HG03354 (cell line): ENCODE measurements around the gene GZMM.

ENCODE experiments used
- ATAC-seq: cut with Tn5 transposase; IDR thresholded peaks from one replicate; pipeline ENCODE4 v1.9.1; 2021; ENCODE audit warnings: mild to moderate bottlenecking; ENCODE audit not compliant: unreplicated experiment, poor library complexity, severe bottlenecking

The GZMM gene

DNA sequence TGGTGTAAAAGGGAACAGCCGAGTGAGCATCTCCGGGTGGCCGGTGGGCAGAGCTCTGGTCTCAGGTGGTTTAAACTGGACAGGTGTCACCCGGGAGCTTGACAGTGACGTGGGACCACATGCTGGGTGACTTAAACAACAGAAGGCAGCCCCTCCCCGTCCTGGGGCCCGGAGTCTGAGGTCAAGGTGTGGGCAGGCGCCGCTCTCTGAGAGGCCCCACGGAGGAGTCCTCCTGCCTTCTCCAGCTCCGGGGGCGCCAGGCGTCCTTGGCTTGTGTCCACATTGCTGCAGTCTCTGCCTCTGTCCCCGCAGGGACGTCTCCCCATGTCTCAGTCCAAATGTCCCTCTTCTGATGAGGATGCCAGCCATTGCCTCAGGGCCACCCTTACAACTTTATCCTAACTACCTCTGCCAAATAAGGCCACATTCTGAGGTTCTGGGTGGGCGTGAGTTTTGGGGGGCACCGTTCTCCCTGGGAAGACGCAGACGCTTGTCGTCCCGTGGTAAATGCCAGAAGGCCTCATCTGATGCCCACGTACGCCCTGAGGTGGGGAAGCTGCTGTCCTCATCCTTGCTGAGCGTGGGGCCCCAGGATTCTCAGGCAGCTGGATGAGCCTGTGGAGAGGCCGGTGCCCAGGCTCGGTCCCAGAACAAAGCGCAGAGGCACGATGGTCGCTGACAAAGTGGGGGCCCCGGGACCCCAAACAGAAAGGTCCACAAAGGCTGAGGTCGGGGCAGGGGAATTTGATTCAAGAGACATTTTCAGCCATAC lies 12.9 kb downstream of the GZMM start:
- no peak for ATAC-seq

DNA sequence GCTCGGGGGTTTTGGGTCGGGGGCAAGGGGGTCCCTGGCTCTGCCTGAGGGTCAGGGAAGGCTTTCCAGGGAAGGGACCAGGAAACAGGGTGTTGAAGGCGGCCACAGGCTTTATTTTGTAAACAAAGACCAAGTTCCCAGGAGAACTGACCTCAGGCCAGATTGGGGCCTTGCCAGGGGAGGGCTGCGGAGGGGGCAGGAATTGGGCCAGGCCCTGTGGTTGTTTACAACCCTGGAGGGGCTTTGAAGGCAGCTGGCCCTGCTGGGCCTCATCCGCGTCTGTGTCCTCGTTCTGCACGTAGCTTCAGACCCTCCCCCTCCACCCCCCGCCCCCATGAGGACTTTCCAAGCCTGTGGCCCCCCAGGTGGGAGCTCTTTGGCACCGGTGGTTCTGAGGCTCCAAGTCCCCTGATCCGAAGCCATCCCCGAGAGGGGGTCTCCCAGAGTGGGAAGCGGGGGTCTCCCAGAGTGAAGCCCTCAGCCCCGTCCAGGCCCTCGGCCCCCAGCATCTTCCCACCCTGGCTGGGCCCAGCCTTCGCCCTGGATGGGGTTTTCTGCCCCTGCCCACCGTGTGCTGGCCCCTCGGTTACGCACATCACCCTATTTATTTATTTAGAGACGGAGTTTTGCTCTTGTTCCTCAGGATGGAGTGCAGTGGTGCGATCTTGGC lies 15.1 kb downstream of the GZMM start:
- ATAC-seq: no peak

DNA sequence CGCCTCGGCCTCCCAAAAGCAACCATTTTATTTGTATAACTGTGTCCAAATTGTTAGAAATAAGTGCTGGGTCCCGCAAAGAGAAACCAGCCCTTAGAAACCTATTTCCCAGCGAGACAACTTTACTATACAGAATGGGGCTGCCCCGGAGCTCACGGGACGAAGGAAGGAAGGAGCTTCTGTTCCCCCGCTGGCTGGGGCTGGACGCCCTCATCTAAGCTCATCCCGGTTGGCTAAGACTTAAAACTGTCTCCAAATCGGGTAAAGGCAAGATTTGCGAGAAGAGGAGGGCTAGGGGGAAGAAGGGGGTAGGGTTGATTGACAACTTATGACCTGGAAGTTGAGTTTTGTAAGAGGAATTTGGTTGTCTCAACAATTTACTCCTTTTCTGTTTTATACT lies 16.3 kb downstream of the GZMM start:
- ATAC-seq: no peak

DNA sequence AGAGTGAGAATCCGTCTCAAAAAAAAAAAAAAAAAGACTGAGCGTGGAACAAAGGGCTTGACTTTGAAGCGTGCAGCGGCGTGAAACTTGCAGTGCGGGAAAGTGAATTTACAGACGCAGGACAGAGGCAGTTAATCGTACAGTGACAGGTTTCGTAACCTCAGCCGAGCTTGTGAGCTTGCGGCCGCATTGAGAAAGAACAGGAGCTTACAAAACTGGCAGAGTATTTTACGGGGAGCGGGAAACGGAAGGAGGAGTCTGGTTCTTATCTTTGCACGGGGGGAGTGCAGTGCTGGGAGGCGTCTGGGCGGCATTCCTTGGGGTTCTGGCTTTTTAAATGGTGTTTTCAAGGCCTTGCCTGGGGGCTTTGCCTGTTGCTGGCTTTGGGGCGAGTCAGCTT lies 22.6 kb downstream of the GZMM start:
- no peak for ATAC-seq

DNA sequence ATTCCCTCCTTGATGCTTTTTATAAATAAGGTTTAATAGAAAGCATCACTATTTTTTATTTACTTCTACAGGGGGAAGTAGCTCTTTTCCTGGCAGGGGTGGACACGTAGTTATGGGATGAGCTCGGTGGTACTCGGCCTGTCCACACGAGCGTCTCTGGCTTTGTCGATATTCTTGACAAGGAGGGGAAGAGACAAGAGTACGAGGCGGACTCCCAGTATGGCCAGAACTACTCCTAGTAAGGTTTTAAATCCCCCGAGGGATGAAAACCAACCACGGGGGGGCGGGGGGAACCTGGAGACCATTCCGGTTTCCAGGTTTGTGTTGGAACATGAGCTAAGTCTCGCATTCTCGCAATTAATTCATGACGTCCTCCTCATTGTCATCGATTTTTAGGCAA lies 23.0 kb downstream of the GZMM start:
- ATAC-seq: no peak

DNA sequence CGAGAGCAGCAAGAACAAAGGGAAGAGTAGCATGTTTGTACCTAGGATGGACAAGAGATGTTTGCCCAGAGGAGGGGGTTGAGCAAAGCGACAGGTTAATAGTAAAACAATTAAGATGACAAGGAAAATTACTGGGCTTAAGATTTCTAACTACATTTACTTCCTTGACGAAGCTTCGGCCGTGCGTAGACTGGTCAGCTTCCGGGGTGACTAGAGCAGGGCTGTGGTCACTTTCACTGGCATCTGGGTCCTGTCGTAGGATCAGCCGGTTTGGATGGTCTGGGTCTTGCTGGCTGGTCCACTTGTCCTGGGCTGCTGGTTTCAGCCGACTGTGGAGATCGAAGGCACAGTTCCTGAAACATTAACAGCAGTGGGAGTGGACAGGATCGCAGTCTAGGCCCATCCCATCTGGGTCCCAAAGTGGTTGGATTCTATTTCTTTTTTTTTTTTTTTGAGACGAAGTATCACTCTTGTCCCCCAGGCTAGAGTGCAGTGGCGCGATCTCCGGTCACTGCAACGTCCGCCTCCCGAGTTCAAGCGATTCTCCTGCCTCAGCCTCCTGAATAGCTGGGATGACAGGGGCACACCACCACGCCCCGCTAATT lies 23.5 kb downstream of the GZMM start:
- ATAC-seq: no peak

DNA sequence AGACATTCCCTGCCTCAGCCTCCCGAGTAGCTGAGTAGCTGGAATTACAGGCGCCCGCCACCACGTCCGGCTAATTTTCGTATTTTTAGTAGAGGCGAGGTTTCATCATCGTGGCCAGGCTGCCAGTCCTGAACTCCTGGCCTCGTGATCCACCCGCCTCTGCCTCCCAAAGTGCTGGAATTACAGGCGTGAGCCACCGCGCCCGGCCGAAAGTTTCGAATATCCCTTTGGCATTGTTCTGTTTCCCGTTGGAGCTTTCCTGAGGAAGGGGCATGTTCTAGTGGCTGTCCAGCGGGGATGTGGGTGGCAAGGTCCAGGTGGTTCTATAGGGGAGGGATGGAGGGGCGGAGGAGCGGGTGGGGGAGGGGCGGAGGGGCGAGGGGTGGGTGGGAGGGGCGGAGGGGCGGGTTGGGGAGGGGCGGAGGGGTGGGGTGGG lies 26.4 kb downstream of the GZMM start:
- no peak for ATAC-seq

DNA sequence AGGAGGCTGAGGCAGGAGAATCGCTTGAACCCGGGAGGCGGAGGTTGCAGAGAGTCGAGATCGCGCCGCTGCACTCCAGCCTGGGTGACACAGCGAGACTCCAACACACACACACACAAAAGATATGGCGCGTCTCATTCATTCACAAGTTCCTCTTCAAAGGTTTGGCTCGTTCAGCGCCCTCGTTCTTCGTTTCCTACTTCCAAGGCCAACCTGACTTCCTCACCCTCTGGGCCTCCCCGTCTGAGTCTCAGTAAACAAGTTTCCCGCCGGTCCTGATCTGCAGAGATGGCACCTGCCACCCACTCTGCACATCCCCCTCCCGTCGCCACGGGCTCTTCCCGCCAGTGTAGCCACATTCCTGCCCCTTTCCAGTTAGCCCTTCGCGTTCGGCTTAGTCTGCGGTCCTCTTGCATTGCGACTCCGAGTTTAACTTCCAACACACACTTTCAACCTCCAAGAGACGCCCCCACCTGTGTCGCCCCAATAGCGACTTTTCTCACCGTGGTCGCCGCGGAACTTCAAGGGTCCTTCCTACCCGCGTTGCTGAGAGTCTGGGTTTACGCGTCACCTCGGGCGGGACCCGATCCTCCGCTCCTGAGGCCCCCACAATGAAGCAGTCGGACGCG lies 27.2 kb downstream of the GZMM start:
- ATAC-seq: no peak

DNA sequence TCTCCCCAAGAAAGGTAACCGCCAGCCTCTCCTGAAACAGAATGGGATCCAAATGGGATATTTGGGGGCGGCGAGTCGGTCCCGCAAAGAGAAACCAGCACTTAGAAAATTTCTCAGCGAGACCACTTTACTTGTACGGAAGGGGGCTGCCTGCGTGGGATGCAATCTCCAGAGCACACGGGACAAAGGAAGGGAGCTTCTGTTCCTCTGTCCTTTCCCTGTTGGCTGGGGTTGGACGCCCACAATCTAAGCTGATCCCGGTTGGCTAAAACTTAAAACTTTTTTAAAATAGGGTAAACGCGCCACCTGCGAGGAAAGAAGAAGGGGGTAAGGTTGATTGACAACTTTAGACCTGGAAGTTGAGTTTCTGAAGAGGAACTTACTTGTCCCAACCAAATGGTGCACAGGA lies 27.7 kb downstream of the GZMM start:
- no peak for ATAC-seq

DNA sequence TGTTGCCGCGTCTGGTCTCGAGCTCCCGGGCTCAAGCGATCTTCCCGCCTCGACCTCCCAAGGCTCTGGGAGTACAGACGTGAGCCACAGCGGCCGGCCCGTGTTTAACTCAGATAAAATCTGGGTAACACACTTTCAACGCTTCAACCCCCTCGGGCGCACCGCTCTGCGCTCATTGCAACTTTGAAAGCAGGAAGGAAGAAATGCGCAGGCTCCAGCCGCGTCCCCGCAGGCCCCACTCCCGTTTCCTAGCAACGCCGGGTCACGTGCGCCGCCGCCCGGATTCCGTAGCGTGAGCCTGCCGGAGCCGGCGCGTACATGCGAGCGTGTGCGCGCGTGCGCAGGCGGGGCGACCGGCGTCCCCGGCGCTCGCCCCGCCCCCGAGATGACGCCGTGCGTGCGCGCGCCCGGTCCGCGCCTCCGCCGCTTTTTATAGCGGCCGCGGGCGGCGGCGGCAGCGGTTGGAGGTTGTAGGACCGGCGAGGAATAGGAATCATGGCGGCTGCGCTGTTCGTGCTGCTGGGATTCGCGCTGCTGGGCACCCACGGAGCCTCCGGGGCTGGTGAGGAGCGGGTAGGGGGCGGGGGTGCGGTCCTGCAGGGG lies 28.4 kb downstream of the GZMM start, which contains the start of gene BSG:
TSS of gene BSG (plus strand) at position 457 of the 603 bp plus-strand sequence. CDS start at position 496, 39 bp downstream.
- ATAC-seq: peak; percentile 73

DNA sequence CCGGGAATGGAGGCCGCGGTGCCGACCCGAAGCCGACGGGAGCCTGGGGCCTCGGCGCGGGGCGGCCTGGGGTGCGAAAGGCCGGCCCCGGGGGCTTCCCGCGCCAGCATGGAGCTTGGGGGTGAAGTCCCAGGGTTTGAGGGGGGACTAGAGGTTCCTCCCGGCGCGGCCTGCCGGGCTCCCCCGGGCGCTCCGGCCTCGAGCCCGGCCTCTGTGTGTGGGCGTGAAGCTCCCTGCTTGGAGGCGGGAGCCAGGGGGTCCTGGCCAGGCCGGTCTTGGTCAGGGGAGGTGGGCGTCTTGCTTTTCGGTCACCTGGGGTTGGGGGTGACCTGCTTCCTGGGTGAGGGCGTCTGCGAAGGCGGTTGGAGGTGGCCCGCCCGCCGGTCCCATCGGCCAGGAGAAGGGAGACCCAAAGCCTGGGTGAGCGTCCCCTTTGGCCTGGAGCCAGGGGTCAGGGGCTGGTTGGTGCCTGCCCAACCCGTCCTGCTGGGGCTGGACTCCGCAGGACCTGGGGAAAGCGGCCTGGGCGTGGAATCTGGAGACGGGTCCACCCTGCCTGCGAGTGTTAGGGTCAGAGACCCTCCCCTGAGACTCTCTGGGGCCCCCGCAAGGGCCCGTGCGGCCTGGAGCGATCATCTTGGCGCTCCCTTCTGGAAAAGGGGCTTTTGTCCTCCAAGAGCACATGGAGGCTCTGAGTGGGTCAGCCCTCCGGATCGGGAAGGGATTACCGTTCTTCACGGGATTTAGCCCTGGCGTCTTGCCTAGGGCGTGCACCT lies 29.1 kb downstream of the GZMM start:
- ATAC-seq: peak; percentile 36

DNA sequence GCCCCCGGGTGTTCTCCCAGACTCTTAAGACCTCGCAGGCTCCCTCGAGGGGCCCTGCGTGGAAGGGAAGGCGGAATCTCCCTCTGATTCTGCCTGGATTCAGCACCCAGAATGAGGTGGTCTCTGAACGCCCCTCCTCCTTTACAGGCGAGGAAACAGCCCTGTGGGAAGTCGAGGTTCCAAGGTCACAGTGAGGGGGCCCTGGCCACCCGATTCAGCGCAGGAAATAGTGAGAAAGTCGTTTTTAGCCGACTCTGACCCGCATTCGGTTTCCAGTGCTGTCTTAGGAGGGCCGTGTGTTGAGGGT lies 29.6 kb downstream of the GZMM start:
- no peak for ATAC-seq

DNA sequence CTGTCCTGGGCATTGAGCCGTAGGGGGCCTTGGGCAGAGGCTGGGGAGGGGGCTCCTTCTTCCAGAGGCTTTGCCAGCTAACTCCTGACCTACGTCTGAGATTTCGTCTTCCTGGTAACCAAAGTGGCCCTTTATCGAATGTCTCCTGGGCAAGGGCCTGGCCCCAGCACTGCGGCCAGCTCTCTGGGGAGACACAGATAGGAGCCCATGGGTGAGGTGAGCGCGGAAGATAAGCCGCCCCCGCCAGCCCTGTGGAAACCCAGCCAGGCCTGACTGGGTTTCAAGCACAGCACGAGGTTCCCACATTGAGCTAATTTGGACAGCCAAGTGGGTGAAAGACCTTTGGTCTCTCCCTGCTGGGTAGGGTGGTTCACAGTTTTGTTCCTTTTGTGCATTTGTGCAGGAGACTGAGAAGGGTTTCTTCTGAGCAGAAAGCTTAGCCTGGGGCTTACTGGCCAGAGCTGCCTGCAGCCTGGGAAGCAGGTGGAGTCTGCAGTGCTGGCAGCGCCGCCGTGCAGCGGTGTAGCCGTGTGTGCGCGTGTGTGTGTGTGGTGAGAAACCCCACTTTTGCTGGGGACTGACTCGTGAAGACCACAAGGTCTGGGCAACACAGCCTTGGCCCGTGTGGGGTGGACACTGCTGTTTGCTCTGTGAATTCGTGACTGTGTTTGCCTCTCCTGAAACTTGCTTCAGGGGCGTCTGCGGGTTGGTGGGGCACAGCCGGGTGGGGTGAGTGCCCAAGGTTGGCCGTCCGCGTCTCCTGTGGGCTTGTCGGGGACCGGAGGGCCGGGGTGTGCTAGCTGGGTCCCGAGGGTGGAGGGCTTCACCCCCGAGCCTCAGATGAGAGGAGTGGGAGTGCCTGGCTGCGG lies 31.0 kb downstream of the GZMM start:
- no peak for ATAC-seq

DNA sequence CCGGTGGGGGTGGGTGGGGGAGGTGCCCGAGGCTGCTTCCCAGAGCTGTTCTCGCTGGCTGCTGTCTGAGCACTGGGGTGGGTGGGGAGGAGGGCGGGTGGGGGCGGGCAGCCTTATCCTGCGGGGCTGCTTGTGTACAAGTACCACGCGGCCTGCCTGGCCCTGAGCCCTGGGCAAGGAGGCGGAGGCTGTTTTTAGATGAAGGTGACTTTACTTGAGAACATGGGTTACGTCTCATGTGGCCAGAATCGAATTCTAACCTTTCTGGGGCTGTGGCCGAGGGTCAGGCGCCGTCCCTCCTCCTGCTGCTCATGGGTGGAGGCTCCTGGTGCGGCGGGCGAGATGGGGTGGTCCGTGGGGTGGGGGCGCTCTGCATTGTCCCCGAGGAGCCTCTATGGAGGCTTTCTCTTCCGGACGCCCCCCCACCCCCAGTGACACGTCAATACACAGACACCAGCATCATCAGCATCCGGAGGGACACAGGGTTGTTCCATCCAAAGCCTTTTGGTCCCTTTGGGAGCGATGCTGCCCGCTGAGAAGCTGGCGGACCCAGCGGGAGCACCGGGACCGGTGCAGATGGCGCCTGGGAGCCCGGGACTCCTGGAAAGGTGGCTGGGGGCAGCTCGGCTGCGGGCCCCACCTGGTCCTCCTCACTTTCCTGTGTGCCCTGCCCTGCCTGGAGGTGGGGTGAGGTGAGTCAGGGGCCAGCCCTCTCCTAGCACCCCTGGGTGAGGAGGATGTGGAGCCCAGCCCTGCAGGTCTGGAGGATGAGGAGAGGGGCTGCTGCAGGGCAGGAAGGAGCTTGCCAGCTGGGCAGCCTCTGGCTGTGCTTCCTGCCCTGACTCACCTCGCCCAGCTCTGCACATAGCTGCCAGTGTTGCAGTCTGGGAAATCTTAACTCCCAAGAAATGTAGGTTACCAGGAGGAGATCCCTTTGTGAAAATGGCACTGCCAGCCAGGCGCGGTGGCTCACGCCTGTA lies 32.0 kb downstream of the GZMM start:
- no peak for ATAC-seq

DNA sequence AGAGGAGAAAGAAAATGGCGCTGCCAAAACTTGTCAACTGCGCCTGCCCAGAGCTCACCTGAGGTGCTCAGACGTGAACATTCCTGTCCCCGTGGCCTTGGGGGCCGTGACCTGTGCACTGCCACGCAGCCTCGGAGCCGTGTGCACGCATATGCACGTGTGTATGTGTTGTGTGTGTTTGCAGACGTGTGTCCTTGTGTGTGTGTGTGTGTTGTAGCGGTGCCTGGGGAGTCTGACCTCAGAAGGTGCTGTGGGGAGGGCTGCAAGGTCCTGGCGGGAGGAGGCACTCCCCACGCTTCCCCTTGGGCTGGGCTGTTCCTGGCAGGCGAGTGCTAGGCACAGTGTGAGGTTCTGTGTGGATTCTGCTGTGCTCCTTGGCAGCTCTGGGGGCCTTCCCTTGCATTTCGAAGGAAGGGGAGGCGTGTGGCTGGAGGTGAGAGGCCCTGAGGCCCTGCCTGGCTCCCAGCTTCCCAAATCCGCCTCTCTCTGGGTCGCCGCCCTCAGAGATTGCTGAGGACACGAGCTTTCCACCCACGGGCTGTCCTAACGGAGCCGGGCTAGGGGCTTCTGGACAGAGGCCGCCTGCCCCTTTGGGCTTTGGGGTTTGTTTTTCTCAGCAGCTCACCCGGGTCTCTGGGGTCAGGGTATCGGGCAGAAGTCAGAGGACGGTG lies 33.0 kb downstream of the GZMM start:
- ATAC-seq: no peak

DNA sequence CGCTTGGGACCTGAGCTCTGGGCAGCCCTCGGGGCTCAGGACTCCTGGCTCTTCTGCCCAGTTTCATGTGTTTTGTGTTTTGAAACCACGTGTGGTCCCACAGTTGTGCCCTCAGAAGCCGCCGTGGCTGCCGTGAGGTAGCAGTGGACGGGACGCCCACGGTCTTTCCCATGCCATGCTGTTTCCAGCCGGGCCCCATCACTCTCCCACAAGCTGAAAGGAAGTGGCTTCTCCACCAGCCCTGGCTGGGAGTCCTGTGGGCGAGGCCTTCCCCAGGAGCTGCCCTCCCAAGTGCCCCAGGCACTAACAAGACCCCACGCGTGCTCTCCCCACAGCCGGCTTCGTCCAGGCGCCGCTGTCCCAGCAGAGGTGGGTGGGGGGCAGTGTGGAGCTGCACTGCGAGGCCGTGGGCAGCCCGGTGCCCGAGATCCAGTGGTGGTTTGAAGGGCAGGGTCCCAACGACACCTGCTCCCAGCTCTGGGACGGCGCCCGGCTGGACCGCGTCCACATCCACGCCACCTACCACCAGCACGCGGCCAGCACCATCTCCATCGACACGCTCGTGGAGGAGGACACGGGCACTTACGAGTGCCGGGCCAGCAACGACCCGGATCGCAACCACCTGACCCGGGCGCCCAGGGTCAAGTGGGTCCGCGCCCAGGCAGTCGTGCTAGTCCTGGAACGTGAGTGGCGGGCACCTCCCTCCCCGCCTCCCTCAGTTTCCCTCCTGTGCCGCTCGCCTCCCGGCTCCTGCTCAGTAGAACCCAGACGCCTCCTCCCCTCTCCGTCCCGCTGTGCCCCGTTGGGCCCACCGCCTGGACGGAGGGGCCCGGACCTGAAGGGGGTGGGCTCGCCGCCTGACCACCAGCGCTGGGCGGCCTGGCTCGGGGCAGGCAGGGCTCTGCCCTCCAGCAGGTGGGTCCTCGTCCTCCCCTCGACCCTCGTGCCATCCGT lies 33.9 kb downstream of the GZMM start:
- ATAC-seq: no peak
